A673 (cell line): Measurements from ENCODE around the gene P2RX3. TPM values are rescaled to one million over a fixed set of nuclear protein-coding genes. Genes with fewer than 3 reads are reported as not detected.
A peak's percentile ranks its signal among the peaks of the same experiment; 100 is the strongest.

Experiments used
- BruUV-seq: library from RNA; stranded (reverse); fragments of 400-500 nt; replicated peaks from 2 replicates; lab custom pipeline; 2021; lab: Mats Ljungman, UMichigan
- CTCF ChIA-PET: fragments of 300-600 bp; sonication (Branson Sonifier 250); formaldehyde crosslinking; loops from one replicate; lab custom pipeline; 2022; ENCODE audit warnings: antibody characterized with exemption; lab: Charles Lee
- POLR2A ChIA-PET: fragments of 300-600 bp; sonication (Branson Sonifier 250); formaldehyde crosslinking; loops from one replicate; lab custom pipeline; 2022; ENCODE audit warnings: antibody characterized with exemption; ENCODE audit not compliant: low non-redundant PET; lab: Charles Lee
- DNase-seq: peaks from one replicate; pipeline ENCODE4 v3.0.0-alpha.2; 2015; ENCODE audit warnings: low spot score
- H3K27ac ChIP-seq: fragments of 200-600 bp; sonication (generic); 2 replicates; pipeline ENCODE4 v1.5.1; 2016; ENCODE audit warnings: mixed run types, low read depth, mild to moderate bottlenecking, mixed read lengths, antibody characterized with exemption, low read length; ENCODE audit not compliant: poor library complexity, severe bottlenecking
- H3K27me3 ChIP-seq: fragments of 200-600 bp; sonication (generic); replicated peaks from 2 replicates; pipeline ENCODE4 v1.6.1; 2017; ENCODE audit warnings: mixed run types, low read depth, mild to moderate bottlenecking, mixed read lengths, antibody characterized with exemption, low read length; ENCODE audit not compliant: insufficient read depth, poor library complexity
- H3K36me3 ChIP-seq: fragments of 200-600 bp; sonication (generic); 2 replicates; pipeline ENCODE4 v1.6.1; 2016; ENCODE audit warnings: mixed run types, mild to moderate bottlenecking, mixed read lengths, antibody characterized with exemption, low read length; ENCODE audit not compliant: insufficient read depth, poor library complexity, severe bottlenecking
- H3K4me1 ChIP-seq: fragments of 200-600 bp; sonication (generic); 2 replicates; pipeline ENCODE4 v1.6.1; 2017; ENCODE audit warnings: mixed run types, mild to moderate bottlenecking, mixed read lengths, antibody characterized with exemption, low read length; ENCODE audit not compliant: insufficient read depth, poor library complexity, severe bottlenecking
- H3K4me3 ChIP-seq: fragments of 200-600 bp; sonication (generic); 2 replicates; pipeline ENCODE4 v1.5.1; 2016; ENCODE audit warnings: low read depth, mixed run types, mild to moderate bottlenecking, mixed read lengths, low read length; ENCODE audit not compliant: poor library complexity, severe bottlenecking
- H3K9me3 ChIP-seq: fragments of 200-600 bp; sonication (generic); 2 replicates; pipeline ENCODE4 v1.6.1; 2016; ENCODE audit warnings: mixed run types, low read depth, mild to moderate bottlenecking, mixed read lengths, antibody characterized with exemption, low read length; ENCODE audit not compliant: poor library complexity, severe bottlenecking
- EZH2 ChIP-seq: fragments of 200-600 bp; sonication (generic); IDR thresholded peaks from 2 replicates; pipeline ENCODE4 v1.6.1; 2017; ENCODE audit warnings: borderline replicate concordance, low read depth, mild to moderate bottlenecking, mixed read lengths, antibody characterized with exemption, low read length; ENCODE audit not compliant: poor library complexity, severe bottlenecking
- intact Hi-C: fragments of 100-400 bp; cut with micrococcal nuclease; formaldehyde crosslinking; loops from one replicate; pipeline ENCODE4 v1.10.0; 2022; ENCODE audit not compliant: unreplicated experiment
- total RNA-seq: library from RNA; stranded (reverse); gene quantifications from 2 replicates; pipeline ENCODE4 v1.2.3, GENCODE V29; 2021
- TF ChIP-seq, protein P1 (sequence below): fragments of 300-800, 200-600 bp; sonication (generic); conservative IDR thresholded peaks from 2 replicates; pipeline ENCODE4 v1.5.1; 2017; ENCODE audit warnings: low read depth, mild to moderate bottlenecking, antibody characterized with exemption, low read length, moderate library complexity, mixed read lengths

The P2RX3 gene
- total RNA-seq, 1 experiment from 2014 or later, result not detected

DNA sequence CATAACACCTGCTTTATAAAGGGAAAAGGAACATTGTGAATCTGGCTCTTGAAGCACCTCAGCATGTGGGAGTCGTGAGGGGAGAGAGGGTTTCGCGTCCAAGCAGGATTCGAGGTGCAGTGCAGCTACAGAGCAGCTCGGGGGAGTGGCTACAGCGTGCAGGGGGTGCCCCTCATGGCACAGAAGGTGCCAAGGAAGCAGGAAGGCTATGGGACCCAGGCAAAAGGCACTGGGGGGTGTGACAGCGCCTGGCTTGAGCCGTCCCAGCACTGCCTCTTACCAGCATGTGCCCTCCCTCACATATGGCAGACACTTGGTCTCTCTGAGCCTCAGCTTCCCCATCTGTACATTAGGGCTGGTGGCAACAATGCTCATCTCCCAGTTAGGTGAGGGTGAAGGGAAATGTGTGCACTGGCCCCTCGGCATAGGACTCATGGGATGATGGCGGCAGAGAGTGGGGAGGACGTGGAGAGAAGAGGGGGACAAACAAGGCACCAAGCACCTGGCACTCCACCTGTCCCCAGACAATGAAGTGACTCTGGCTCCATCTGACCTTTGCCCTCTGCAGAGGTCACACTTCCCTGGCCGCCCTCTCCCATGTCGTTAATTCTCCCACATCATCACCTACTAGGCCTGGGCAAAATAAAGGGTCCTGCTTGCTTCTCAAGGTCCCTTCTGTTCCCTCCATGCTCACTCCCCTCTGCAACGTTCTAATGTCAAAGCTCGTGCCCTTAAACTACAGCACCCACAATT, 23.8 kb upstream of the P2RX3 start:
- H3K4me1 ChIP-seq, result peaks cover 24% of the 10 kb centered on the region
- H3K4me3 ChIP-seq, result no peak overlapping the region
- no peak overlapping the region for H3K27ac ChIP-seq
- peaks cover 76% of the 10 kb centered on the region for H3K36me3 ChIP-seq
- H3K27me3 ChIP-seq, result no peaks in the 10 kb centered on the region
- no TSS peak for BruUV-seq
- ChIA-PET POLR2A (no interaction called here), CTCF (no interaction called here)
- TF ChIP-seq, protein P1, sequence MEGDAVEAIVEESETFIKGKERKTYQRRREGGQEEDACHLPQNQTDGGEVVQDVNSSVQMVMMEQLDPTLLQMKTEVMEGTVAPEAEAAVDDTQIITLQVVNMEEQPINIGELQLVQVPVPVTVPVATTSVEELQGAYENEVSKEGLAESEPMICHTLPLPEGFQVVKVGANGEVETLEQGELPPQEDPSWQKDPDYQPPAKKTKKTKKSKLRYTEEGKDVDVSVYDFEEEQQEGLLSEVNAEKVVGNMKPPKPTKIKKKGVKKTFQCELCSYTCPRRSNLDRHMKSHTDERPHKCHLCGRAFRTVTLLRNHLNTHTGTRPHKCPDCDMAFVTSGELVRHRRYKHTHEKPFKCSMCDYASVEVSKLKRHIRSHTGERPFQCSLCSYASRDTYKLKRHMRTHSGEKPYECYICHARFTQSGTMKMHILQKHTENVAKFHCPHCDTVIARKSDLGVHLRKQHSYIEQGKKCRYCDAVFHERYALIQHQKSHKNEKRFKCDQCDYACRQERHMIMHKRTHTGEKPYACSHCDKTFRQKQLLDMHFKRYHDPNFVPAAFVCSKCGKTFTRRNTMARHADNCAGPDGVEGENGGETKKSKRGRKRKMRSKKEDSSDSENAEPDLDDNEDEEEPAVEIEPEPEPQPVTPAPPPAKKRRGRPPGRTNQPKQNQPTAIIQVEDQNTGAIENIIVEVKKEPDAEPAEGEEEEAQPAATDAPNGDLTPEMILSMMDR, result no peak
- TF ChIP-seq EZH2, result no peak
- DNase-seq, result no peak
- intact Hi-C loops, result no loop called here
- H3K9me3 ChIP-seq, result no peaks in the 10 kb centered on the region

DNA sequence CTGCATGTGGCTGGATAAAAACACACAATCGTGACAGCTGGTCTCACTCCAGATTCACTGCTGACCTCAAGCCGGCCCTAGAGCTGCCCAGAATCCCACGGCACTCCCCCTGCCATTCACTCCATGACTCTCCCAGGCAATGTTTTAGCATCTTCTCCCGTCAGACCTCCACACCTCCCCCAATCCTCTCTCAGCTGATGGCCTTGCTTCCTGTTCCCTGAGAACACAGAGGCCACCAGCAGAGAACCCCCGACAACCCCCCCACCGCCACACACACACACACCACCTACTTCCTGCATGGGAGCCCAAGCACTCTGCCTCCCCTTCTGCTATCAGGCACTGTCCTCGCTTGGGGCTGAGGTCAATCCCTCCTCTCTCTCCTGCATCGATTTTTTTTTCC, 22.7 kb upstream of the P2RX3 start:
- Histone ChIP-seq H3K36me3 (peaks cover 75% of the 10 kb centered on the region), H3K27me3 (no peaks in the 10 kb centered on the region), H3K4me3 (no peak overlapping the region), H3K9me3 (no peaks in the 10 kb centered on the region), H3K27ac (peak overlapping the region; percentile 47), H3K4me1 (peaks cover 24% of the 10 kb centered on the region)
- TF ChIP-seq EZH2, result no peak
- TF ChIP-seq, protein P1, result no peak
- no TSS peak for BruUV-seq
- peak; percentile 69 for DNase-seq
- CTCF ChIA-PET, result no interaction called here
- intact Hi-C loops, result no loop called here
- POLR2A ChIA-PET, result interaction anchor here (0.7 kb wide), 1 partner anchor 1533 kb away, joined by 4 read pairs; no protein-coding TSS in a partner anchor

DNA sequence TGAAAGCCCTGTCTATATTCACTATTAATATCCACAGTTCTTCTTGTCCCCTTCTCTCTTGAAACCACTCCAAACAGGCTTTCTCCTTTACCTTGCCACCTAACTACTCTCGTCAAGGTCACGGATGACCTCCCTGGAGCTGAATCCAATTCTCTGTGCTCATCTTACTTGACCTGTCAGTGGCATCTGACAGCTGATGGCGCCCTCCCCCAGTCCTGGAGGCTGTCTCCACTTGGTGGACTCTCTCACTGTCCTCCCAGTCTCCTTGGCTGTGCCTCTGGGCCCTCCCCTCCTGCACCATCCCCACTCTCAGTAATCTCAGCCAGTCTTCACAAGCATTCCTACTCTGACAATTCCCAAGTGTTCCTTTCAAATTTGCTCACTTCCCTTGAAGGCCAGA, 22.1 kb upstream of the P2RX3 start:
- no peak overlapping the region for H3K4me3 ChIP-seq
- H3K9me3 ChIP-seq, result no peaks in the 10 kb centered on the region
- CTCF ChIA-PET, result no interaction called here
- POLR2A ChIA-PET, result interaction anchor here (0.7 kb wide), 1 partner anchor 1534 kb away, joined by 4 read pairs; no protein-coding TSS in a partner anchor
- H3K27me3 ChIP-seq, result no peaks in the 10 kb centered on the region
- intact Hi-C loops, result no loop called here
- peak overlapping the region; percentile 47 for H3K27ac ChIP-seq
- TF ChIP-seq EZH2, result no peak
- TF ChIP-seq, protein P1, result no peak
- peaks cover 78% of the 10 kb centered on the region for H3K36me3 ChIP-seq
- DNase-seq, result no peak
- BruUV-seq, result no TSS peak
- H3K4me1 ChIP-seq, result peaks cover 21% of the 10 kb centered on the region
